ENCODE measurements around the gene HBQ1. TPM values are rescaled to one million over a fixed set of nuclear protein-coding genes. Genes with fewer than 3 reads are reported as not detected.

Gene HBQ1
- not detected for total RNA-seq

DNA sequence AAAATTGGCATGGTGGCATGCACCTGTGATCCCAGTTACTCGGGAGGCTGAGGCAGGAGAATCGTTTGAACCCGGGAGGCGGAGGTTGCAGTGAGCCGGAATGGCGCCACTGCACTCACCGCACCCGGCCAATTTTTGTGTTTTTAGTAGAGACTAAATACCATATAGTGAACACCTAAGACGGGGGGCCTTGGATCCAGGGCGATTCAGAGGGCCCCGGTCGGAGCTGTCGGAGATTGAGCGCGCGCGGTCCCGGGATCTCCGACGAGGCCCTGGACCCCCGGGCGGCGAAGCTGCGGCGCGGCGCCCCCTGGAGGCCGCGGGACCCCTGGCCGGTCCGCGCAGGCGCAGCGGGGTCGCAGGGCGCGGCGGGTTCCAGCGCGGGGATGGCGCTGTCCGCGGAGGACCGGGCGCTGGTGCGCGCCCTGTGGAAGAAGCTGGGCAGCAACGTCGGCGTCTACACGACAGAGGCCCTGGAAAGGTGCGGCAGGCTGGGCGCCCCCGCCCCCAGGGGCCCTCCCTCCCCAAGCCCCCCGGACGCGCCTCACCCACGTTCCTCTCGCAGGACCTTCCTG, at the start of gene HBQ1:
Gene HBQ1 (plus strand): TSS at position 359 of the 575 bp plus-strand sequence. CDS start 28 bp downstream, at position 387.
- no peak for DNase-seq (ENCODE audit: low spot score in 2 of 2)
- TF ChIP-seq, protein P1, sequence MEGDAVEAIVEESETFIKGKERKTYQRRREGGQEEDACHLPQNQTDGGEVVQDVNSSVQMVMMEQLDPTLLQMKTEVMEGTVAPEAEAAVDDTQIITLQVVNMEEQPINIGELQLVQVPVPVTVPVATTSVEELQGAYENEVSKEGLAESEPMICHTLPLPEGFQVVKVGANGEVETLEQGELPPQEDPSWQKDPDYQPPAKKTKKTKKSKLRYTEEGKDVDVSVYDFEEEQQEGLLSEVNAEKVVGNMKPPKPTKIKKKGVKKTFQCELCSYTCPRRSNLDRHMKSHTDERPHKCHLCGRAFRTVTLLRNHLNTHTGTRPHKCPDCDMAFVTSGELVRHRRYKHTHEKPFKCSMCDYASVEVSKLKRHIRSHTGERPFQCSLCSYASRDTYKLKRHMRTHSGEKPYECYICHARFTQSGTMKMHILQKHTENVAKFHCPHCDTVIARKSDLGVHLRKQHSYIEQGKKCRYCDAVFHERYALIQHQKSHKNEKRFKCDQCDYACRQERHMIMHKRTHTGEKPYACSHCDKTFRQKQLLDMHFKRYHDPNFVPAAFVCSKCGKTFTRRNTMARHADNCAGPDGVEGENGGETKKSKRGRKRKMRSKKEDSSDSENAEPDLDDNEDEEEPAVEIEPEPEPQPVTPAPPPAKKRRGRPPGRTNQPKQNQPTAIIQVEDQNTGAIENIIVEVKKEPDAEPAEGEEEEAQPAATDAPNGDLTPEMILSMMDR (IDR thresholded peaks at IDR 0.05): peak in 3 of 5 experiments; percentile 11 to 34 (median 26)
- TF ChIP-seq POLR2A (IDR thresholded peaks at IDR 0.05): no peak
- Histone ChIP-seq H3K4me1 (peaks cover 0 to 36% (median 15%) of the 10 kb centered on the region in 4 donors), H3K9me3 (no peaks in the 10 kb centered on the region), H3K27ac (no peak within 1 kb of the TSS), H3K36me3 (peaks cover 0 to 11% (median 0%) of the 10 kb centered on the region in 3 donors), H3K4me3 (peak within 1 kb of the TSS; percentile 9 to 41 (median 25)), H3K27me3 (peaks cover 0 to 53% of the 10 kb centered on the region in 2 donors)
- 8 to 17% methylated on average over 21 to 49 of the region's 59 CpGs for WGBS, 2 donors

DNA sequence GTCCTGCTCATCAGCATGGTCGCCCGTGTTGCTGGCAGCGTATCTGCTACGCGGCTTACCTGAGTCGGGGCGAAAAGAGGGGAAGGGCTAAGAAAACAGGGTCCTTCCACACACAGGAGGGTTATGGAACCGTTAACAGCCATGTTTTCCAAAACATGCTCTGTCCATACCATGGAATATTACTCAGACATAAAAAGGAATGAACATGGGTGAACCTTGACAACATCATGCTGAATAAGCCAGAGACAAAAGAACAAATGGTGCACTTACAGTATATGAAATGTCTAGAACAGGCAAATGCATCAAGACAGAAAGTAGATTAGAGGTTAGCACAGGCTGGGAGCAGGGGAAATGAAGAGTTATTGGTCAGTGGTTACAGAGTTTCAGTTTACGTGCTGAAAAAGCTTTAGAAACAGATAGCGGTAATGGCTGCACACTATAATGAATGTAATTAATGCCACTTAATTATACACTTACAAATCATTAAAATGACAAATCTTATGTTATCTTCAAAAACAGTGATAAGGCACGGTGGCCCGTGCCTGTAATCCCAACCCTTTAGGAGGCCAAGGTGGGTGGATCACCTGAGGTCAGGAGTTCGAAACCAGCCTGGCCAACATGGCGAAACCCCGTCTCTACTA, 49.6 kb upstream of the HBQ1 start:
- Histone ChIP-seq H3K9me3 (no peaks in the 10 kb centered on the region), H3K27me3 (no peaks in the 10 kb centered on the region), H3K36me3 (peaks cover 0 to 18% (median 0%) of the 10 kb centered on the region in 3 donors), H3K27ac (no peak overlapping the region), H3K4me1 (peaks cover 0 to 11% (median 0%) of the 10 kb centered on the region in 4 donors), H3K4me3 (no peak overlapping the region)
- no peak for TF ChIP-seq POLR2A (IDR thresholded peaks at IDR 0.05)
- TF ChIP-seq, protein P1 (IDR thresholded peaks at IDR 0.05): no peak
- TF ChIP-seq EP300 (IDR thresholded peaks at IDR 0.05): no peak
- DNase-seq (ENCODE audit: low spot score in 2 of 2): no peak
- WGBS, 2 donors: 92 to 94% methylated on average over 15 of the region's 15 CpGs

DNA sequence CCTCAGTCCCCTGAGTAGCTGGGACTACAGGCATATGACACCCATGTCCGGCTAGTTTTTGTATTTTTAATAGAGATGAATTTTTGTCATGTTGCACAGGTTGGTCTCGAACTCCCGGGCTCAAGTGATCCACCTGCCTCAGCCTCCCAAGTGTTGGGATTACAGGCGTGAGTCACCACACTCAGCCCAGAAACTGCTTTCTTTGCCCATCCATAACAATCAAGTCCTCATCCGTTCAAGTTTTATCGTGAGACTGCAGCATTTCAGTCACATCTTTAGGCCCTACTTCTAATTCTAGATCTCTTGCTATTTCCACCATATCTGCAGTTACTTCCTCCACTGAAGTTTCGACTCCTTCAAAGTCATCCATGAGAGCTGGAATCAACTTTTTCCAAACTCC, 48.1 kb upstream of the HBQ1 start:
- Histone ChIP-seq H3K27ac (no peak overlapping the region), H3K4me3 (no peak overlapping the region), H3K27me3 (no peaks in the 10 kb centered on the region), H3K36me3 (peaks cover 0 to 18% (median 0%) of the 10 kb centered on the region in 3 donors), H3K4me1 (peaks cover 0 to 15% (median 0%) of the 10 kb centered on the region in 4 donors), H3K9me3 (no peaks in the 10 kb centered on the region)
- TF ChIP-seq, protein P1 (IDR thresholded peaks at IDR 0.05): no peak
- TF ChIP-seq EP300 (IDR thresholded peaks at IDR 0.05) (no peak), POLR2A (IDR thresholded peaks at IDR 0.05) (no peak)
- no peak for DNase-seq (ENCODE audit: low spot score in 2 of 2)
- WGBS, 2 donors: 94 to 95% methylated on average over 7 of the region's 7 CpGs

DNA sequence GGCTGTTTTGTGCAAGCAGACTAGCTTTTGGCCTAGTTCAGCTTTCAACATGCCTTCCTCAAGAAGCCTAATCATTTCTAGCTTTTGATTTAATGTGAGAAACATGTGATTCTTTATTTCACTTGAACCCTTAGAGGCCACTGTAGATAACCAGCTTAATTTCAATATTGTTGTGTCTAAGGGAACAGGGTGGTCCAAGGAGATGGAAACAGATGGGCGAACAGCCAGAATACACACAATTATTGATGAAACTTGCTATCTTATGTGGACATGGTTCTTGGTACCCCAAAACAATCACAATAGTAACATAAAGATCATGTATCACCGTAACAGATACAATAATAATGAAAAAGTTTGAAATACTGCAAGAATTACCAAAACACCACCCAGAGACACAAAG, 46.5 kb upstream of the HBQ1 start:
- Histone ChIP-seq H3K4me3 (no peak overlapping the region), H3K27me3 (no peaks in the 10 kb centered on the region), H3K36me3 (peaks cover 0 to 18% (median 0%) of the 10 kb centered on the region in 3 donors), H3K9me3 (no peaks in the 10 kb centered on the region), H3K27ac (no peak overlapping the region), H3K4me1 (peaks cover 0 to 23% (median 3%) of the 10 kb centered on the region in 4 donors)
- WGBS, 2 donors: 79 to 96% methylated on average over 2 of the region's 2 CpGs
- TF ChIP-seq, protein P1 (IDR thresholded peaks at IDR 0.05): no peak
- no peak for DNase-seq (ENCODE audit: low spot score in 2 of 2)

DNA sequence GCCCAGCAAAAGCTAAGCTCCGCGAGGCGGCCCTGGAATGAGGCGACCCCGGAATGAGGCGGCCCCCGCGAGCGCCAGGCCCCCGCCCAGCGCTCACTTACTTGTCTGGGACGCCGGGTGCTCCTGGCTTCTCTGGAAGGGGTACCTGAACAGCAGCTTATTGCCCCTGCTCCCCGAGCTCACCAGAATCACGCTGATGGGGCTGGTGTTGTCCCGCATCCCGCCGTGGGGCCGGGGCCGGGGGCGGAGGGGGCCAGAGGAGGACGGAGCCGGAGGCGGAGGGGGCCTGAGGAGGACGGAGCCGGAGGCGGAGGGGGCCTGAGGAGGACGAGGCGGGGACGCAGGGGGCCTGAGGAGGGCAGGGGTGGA, 42.2 kb upstream of the HBQ1 start:
- Histone ChIP-seq H3K36me3 (no peaks in the 10 kb centered on the region), H3K27ac (peak overlapping the region in 3 of 4 donors; percentile 87 to 92 (median 89)), H3K4me1 (peaks cover 0 to 34% (median 3%) of the 10 kb centered on the region in 4 donors), H3K27me3 (no peaks in the 10 kb centered on the region), H3K4me3 (peak overlapping the region; percentile 77 to 86 (median 83)), H3K9me3 (no peaks in the 10 kb centered on the region)
- DNase-seq (ENCODE audit: low spot score in 2 of 2): no peak
- TF ChIP-seq, protein P1 (IDR thresholded peaks at IDR 0.05): no peak
- TF ChIP-seq POLR2A (IDR thresholded peaks at IDR 0.05) (no peak), EP300 (IDR thresholded peaks at IDR 0.05) (no peak)
- WGBS, 2 donors: 0% methylated on average over 10 to 24 of the region's 30 CpGs
